Right lung (tissue), 10 donors: ENCODE measurements around the gene TGM1. TPM values are rescaled to one million over a fixed set of nuclear protein-coding genes. Genes with fewer than 3 reads are reported as not detected.

ENCODE experiments used
- DNase-seq, 2 donors: peaks; one replicate each; pipeline ENCODE4 v3.0.0-alpha.2; 2013
- long read RNA-seq, 8 donors: transcript quantifications; one replicate each; lab custom pipeline, GENCODE V29; 2026
- polyA plus RNA-seq, 5 donors: library from polyadenylated mRNA; unstranded; fragments of 120-200 nt; gene quantifications; one replicate each; pipeline versions ENCODE4 v1.2.1 to v1.2.3, GENCODE V29; 2013; ENCODE audit warnings: inconsistent platforms in 1 of 5, low replicate concordance in 1 of 5; ENCODE audit not compliant: insufficient read length in 5 of 5, insufficient read depth in 1 of 5

Gene TGM1
- 1 to 10 TPM; 2.0 to 4.7 (median 3.5) TPM for polyA plus RNA-seq
- long read RNA-seq, donor 1, result 0 reads
- long read RNA-seq, donor 2, result 0 reads
- long read RNA-seq, donor 3, result 0 reads
- long read RNA-seq, donor 4, result 0 reads
- long read RNA-seq, donor 5, partial matches to known transcripts, result 0 of 1 reads
- long read RNA-seq, donor 5, other reads (novel, unspliced or antisense), result 0 of 1 reads
- long read RNA-seq, donor 6, partial matches to known transcripts, result 0 of 1 reads
- long read RNA-seq, donor 6, other reads (novel, unspliced or antisense), result 0 of 1 reads
- long read RNA-seq, donor 7, result 0 reads
- long read RNA-seq, donor 8, partial matches to known transcripts, result 10 of 10 reads
- long read RNA-seq, donor 8, other reads (novel, unspliced or antisense), result 0 of 10 reads

DNA sequence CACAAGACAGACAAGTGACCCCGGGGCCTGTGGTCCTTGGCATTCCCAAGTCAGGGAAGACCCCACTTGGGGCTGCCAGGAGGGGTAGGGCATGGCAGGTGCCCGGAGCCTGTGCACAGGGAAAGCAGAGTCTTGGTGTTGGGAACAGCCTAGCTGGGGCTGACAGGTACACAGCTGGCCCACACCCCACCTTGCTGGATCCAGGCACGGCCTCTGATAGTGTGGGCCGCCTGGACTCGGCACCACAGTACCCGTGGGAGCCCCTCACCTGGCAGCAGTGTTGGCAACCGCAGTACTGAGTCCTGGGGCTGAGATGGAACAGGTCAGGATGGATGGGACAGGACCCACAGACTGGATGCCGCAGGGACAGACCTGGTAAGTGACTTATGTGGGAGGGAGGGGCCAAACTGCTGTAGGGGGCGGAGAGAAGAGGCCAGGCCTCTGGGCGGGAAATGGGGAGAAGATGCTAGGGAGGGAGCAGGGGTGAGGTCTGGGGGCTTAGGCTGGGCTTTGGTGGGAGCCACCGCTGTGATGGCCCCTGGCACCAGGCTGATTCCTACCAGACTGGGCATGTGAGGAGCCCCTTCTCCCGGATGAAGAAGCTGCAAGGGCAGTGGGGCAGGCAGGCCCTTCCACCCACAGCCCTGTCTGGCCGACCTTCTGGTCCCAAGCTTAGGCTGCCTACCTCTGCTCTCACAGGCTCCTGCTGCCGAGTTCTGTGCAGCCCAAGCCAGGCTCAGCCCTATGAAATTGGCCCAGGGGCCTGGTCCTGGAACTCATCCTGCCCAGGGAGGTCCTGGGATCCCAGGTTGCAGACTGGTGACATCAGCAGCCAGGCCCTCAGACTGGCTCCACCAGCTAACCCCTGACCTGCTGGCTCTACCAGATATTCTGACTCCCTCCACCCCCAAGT lies at the start of gene TGM1:
TSS of gene TGM1 (minus strand) at position 357 of the 913 bp plus-strand sequence. CDS start 825 bp downstream, outside the sequence.
- DNase-seq, result no peak

DNA sequence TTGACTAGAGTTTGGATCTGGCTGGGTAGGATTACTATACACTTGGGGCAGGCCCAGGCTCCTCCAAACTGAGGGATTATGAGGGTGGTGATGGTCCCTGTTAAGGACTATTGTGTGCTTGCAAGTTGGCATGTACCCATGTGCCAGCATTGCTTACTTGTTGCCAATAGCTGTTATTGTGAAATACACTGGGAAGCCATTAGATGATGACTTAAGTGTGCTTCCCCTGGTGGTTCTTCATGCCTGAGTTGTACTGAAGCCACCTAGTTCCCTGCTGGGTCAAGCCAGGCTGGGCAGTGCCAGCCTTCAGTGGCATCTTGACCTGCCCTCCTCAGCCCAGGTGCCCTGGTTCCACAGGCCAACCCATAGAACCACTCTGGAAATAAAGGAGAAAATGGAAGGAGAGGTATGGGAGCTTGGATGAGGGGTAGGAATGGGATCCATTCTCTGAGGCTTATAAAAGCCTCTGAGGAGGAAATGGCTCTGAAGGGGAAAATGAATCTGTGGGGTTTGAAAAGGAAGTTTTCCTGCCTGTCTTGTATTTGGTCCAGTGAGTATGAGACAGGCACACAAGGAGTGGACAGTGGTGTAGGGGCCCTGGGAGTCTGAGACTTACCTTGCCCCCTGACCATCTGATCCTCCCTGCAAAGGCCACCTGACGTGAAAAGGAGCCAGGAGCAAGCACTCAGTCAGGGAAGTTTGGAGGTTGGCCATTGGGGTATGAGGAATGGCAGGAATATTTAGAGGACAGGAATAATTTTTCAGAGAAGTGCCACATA lies 49.0 kb upstream of the TGM1 start:
- no peak for DNase-seq

DNA sequence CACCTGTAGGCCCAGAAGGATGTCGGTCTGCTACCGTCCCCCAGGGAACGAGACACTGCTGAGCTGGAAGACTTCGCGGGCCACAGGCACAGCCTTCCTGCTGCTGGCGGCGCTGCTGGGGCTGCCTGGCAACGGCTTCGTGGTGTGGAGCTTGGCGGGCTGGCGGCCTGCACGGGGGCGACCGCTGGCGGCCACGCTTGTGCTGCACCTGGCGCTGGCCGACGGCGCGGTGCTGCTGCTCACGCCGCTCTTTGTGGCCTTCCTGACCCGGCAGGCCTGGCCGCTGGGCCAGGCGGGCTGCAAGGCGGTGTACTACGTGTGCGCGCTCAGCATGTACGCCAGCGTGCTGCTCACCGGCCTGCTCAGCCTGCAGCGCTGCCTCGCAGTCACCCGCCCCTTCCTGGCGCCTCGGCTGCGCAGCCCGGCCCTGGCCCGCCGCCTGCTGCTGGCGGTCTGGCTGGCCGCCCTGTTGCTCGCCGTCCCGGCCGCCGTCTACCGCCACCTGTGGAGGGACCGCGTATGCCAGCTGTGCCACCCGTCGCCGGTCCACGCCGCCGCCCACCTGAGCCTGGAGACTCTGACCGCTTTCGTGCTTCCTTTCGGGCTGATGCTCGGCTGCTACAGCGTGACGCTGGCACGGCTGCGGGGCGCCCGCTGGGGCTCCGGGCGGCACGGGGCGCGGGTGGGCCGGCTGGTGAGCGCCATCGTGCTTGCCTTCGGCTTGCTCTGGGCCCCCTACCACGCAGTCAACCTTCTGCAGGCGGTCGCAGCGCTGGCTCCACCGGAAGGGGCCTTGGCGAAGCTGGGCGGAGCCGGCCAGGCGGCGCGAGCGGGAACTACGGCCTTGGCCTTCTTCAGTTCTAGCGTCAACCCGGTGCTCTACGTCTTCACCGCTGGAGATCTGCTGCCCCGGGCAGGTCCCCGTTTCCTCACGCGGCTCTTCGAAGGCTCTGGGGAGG lies 47.9 kb upstream of the TGM1 start, which contains the start of gene LTB4R:
TSS of gene LTB4R (plus strand) at position 857 of the 959 bp plus-strand sequence. CDS start 4,150 bp downstream, outside the sequence.
- DNase-seq, result peak; percentile 77 to 82

DNA sequence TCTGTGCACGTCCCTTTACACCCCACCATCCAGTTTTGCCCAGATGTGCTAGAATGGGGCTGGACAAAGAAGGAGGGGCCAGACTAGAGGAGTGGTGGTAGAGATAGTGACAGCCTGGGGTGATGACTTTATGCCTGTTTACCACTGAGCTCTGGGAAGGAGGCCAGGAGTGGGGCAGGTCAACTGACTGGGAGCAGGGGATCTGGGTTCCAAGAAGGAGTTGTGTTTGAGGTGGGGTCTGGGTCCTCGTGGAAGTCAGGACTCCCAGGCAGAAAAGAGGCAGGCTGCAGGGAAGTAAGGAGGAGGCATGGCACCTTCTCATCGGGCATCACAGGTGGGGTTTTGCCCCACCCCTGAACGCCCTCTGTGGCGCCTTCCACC lies 47.3 kb upstream of the TGM1 start:
- no peak for DNase-seq

DNA sequence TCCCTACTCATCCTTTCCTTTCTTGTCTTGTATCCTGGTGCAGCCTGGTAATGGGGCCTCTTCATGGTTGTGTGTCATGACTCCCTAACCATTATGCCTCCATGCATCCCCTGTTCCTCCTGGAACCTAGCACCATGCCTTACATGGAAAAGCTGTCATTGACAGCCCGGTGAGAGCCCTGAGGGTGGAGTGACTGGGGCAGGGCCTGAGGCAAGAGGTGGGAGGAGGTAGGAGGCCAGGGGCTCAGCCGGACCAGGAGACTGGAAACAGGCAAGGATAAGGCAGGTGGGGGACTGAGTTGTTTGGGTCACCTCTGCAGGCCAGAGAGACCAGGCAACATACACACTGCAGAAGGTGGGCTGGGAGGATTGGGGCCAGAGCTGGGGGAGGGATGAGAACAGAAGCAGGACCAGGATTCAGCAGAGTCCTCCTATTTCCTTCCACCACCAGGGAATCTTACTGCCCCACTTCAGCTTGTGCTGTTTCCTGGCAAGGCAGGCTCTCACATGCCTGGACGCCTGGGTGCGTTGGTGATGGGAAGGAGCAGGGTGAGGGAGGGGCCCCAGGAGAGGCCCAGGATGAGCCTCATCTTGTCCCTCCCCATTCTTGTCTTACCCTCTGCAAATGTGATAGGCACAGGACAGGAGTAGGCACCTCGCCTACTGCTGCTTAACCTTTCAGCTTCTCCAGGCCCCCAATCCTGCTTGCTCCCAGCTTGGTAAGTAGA lies 46.7 kb upstream of the TGM1 start, which contains the start of gene LTB4R2:
TSS of gene LTB4R2 (plus strand) at position 603 of the 727 bp plus-strand sequence. CDS start 525 bp downstream, outside the sequence.
- no peak for DNase-seq

GRCh38 chr14:24308342-24309124 lies 45.6 kb upstream of the TGM1 start:
- DNase-seq, result no peak

DNA sequence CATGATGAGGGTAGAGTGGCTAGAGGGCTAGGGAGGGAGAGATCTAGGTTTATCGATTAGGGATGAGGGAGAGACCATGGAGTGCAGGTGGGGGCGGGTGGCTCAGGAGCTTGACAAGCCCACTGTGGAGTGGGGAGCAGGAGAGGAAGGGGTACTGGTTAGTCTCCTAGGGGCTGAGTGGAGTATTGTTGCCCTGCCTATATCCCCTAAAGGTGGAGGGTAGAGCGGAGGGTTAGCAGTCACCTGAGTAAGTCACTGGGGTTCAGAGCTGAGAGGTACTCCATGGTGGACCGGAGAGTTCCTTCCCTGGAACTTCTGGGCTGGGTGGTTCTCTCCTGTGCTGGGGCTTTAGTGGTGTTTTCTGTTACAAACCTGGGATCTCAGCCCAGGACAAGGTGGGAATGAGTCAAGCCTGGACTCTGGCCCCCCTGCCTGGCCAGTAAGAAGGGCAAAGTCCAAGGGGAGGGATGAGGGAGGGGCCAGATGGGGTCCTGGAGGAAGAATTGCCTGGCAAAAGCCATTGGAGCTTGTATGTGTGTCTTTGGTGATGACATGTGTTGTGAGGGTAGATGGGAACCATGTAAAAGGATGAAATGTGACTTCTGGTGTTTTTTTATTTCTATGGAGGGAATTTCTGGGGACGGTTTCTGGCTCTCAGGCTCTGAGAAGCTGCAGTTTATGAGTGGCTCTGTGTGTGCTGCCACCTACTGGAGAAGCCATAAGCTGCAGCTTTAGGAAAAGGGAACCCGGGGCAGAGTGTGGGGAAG lies 44.8 kb upstream of the TGM1 start, which contains the start of gene CIDEB:
TSS of gene CIDEB (minus strand) at position 403 of the 767 bp plus-strand sequence. CDS start at position 284, 119 bp downstream.
- DNase-seq, result no peak

DNA sequence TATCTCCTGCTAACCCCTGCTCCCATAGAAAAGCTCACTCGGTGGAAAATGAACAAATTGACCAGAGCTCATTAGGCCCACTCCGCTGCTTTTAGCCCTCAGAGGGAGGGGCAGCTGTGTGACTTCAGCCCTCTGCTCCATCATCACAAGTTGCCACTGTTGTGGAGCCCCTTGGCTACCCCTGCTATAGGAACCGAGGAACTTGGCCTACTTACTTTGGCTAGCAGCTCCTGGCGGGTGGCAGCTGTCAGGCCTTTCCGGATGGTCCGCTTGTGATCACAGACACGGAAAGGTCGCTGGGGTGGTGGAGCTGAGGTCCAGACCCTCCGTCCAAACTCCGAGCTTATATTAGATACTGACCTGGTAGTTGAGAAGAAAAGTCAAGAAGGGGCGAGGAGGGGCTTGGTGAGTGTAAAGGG lies 44.2 kb upstream of the TGM1 start:
- no peak for DNase-seq

- no peak for DNase-seq
Observed at GRCh38 chr14:24304019-24304387, 41.0 kb upstream of the TGM1 start.

GRCh38 chr14:24300326-24300980 lies 37.5 kb upstream of the TGM1 start:
- no peak for DNase-seq

DNA sequence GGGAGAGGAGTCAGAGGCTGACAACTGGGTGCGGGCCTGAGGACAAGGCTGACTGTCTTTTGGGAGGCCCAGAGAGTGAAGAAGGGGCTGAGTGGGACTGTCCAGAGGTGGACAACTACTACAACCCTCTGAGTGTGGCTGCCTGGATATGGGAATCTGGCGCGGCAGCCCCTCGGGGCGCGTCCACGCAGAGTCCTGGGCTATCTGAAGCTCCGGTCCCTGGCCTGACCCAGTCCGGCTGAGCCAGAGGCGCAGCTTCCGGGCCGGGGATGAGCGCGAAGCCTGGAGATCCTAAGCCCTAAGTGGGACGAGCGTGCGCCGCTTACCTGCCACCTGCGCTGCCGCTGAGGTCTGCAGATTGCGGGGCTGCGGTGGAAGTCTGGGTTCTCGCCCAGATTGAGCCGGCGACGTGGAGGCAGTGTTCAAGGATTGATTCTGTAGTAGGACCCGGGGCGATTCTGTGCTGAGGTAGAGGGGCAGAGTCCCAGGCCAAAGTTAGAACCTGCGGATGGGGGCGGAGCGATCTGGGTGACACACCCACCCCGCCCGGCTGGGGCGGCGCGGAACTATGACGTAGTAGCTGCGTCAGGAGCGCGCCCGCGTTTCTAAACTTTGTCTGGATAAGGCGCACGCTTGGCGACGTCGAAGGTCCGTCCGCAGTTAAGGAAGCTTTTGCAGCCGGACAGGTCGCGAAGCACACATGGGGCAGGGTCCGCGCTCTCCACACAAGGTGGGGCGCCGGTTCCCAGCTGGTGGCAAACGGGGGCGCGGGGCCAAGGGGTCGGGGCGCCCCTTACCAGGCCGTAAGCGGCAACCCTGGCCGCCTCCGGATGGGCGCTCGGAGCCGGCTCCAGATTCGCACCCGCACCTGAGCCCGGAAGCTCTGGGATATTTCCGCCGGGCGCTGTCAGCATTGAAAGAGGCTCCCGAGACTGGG lies 36.5 kb upstream of the TGM1 start, which contains the start of the genes DHRS1 and NOP9:
TSS of gene DHRS1 (minus strand) at position 526 of the 937 bp plus-strand sequence. CDS start 674 bp downstream, outside the sequence.
TSS of gene NOP9 (plus strand) at position 596 of the 937 bp plus-strand sequence. CDS start at position 701, 105 bp downstream.
- peak; percentile 89 for DNase-seq

DNA sequence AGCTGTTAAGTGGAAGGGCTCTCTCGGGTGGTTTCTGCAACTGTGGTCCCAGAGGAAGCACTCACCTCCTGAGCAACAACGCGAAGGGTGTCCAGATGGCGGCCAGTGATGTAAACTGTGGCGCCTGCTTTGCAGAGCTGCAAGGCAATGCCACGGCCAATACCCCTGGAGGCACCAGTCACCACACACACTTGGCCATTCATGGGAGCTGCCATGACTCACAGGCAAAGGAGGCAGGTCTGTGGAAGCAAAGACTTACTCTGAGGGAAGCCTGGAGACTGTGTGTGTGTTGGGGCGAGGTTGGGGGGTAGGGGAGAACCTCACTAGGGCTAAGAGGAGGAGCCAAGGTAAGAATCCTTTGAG lies 35.9 kb upstream of the TGM1 start:
- DNase-seq, result no peak

DNA sequence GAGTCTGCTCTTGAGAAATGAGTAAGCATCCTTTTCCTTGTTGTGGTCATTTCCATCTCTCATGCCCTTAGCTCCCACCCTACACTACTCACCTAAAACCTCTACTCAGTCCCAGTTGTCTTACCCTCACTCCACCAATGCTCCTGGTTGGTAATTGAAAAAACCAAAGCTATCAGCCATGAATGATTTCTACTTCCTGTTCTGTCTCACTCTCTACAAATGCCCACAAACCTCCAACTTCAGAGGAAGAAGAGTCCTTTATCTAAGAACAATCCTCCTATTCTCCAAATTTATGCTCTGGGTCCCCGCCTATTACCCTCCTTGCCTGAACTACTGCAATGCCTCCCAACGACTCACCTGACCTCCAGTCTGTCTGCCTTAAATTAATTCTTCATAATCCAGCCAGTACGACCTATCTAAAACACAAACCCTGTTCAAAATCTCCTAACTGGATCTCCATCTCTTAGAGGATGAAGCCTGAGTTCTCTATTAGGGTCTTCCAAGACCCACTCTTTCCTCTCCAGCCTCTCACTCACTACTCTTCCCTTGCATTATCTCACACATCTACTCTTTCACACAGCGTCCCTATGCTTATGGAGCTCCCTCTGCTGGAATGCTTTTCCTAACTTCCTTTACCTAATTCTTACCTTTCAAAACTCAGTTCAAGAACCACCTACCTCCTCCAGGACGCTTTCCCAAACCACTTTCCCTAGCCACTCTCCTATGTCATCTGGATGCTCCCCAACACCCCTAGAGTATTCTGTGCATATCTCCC lies 34.4 kb upstream of the TGM1 start:
- no peak for DNase-seq

- DNase-seq, result peak in 1 of 2 donors; percentile 61
Observed at GRCh38 chr14:24296341-24297157, 33.6 kb upstream of the TGM1 start.
